ENCODE results near the gene ENC1. TPM values are rescaled to one million over a fixed set of nuclear protein-coding genes. Genes with fewer than 3 reads are reported as not detected.

Gene ENC1
- total and polyA plus RNA-seq, 8 donors = 21.3 to 63.1 (median 27.3) TPM

- DNase-seq (no peak), FAIRE-seq (no peak), ATAC-seq (no peak)
- intact Hi-C loops (cut with DNase I) = no loop called here
- H3K4me3 ChIP-seq = no peak overlapping the region
- TF ChIP-seq CTCF (IDR thresholded peaks at IDR 0.05) = no peak
- no peak overlapping the region for H3K27ac ChIP-seq
- WGBS, 2 donors = 78 to 82% methylated on average over 6 of the region's 6 CpGs
- no peaks in the 10 kb centered on the region for H3K36me3 ChIP-seq
- peaks cover 4 to 24% (median 14%) of the 10 kb centered on the region in 3 donors for H3K4me1 ChIP-seq
- no peaks in the 10 kb centered on the region for H3K9me3 ChIP-seq
- H3K27me3 ChIP-seq = no peaks in the 10 kb centered on the region
These were observed 43.6 kb downstream of the ENC1 start for GRCh38 chr5:74596927-74597326.

- DNase-seq (peak in 1 of 6 donors; percentile 49), ATAC-seq (peak in 3 of 4 donors; percentile 69 to 74 (median 72)), FAIRE-seq (no peak)
- Histone ChIP-seq H3K4me3 (no peak overlapping the region), H3K27ac (peak overlapping the region in 2 of 4 donors; percentile 7 to 33), H3K4me1 (peaks cover 4 to 24% (median 14%) of the 10 kb centered on the region in 3 donors), H3K9me3 (no peaks in the 10 kb centered on the region), H3K36me3 (no peaks in the 10 kb centered on the region), H3K27me3 (no peaks in the 10 kb centered on the region)
- no peak for TF ChIP-seq CTCF (IDR thresholded peaks at IDR 0.05)
- intact Hi-C loops (cut with DNase I) = no loop called here
- WGBS, 2 donors = 39 to 40% methylated on average over 4 of the region's 4 CpGs
These were observed 45.2 kb downstream of the ENC1 start for GRCh38 chr5:74595143-74595925.

GRCh38 chr5:74594137-74595040, 46.1 kb downstream of the ENC1 start:
- ATAC-seq = no peak
- intact Hi-C loops (cut with DNase I) = no loop called here
- no peak for FAIRE-seq
- no peaks in the 10 kb centered on the region for H3K27me3 ChIP-seq
- peaks cover 4 to 22% (median 18%) of the 10 kb centered on the region in 3 donors for H3K4me1 ChIP-seq
- TF ChIP-seq CTCF (IDR thresholded peaks at IDR 0.05) = no peak
- no peak for DNase-seq
- no peak overlapping the region for H3K4me3 ChIP-seq
- H3K27ac ChIP-seq = peak overlapping the region in 1 of 4 donors; percentile 7
- no peaks in the 10 kb centered on the region for H3K9me3 ChIP-seq
- 78 to 85% methylated on average over 6 of the region's 6 CpGs for WGBS, 2 donors
- H3K36me3 ChIP-seq = no peaks in the 10 kb centered on the region

- no peak for TF ChIP-seq CTCF (IDR thresholded peaks at IDR 0.05)
- Histone ChIP-seq H3K27me3 (no peaks in the 10 kb centered on the region), H3K4me1 (peaks cover 0 to 4% (median 3%) of the 10 kb centered on the region in 3 donors), H3K36me3 (no peaks in the 10 kb centered on the region), H3K27ac (no peak overlapping the region), H3K9me3 (no peaks in the 10 kb centered on the region), H3K4me3 (no peak overlapping the region)
- WGBS, 2 donors = 46 to 48% methylated on average over 6 of the region's 6 CpGs
- intact Hi-C loops (cut with DNase I) = no loop called here
- peak in 2 of 4 donors; percentile 38 to 59 for ATAC-seq
- DNase-seq = no peak
- no peak for FAIRE-seq
These were observed 51.1 kb downstream of the ENC1 start for GRCh38 chr5:74589204-74590056.

Data from pancreas (tissue), 10 donors.